Measurements from ENCODE around the gene REXO5.
"Not testable (repeated sequence)": the region's sequence is repeated elsewhere in the genome, so short reads cannot be mapped to it uniquely, and the experiment has no call there.

Gene REXO5, protein sequence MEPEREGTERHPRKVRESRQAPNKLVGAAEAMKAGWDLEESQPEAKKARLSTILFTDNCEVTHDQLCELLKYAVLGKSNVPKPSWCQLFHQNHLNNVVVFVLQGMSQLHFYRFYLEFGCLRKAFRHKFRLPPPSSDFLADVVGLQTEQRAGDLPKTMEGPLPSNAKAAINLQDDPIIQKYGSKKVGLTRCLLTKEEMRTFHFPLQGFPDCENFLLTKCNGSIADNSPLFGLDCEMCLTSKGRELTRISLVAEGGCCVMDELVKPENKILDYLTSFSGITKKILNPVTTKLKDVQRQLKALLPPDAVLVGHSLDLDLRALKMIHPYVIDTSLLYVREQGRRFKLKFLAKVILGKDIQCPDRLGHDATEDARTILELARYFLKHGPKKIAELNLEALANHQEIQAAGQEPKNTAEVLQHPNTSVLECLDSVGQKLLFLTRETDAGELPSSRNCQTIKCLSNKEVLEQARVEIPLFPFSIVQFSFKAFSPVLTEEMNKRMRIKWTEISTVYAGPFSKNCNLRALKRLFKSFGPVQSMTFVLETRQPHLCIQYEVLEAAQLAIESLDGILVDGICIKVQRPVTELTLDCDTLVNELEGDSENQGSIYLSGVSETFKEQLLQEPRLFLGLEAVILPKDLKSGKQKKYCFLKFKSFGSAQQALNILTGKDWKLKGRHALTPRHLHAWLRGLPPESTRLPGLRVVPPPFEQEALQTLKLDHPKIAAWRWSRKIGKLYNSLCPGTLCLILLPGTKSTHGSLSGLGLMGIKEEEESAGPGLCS

DNA sequence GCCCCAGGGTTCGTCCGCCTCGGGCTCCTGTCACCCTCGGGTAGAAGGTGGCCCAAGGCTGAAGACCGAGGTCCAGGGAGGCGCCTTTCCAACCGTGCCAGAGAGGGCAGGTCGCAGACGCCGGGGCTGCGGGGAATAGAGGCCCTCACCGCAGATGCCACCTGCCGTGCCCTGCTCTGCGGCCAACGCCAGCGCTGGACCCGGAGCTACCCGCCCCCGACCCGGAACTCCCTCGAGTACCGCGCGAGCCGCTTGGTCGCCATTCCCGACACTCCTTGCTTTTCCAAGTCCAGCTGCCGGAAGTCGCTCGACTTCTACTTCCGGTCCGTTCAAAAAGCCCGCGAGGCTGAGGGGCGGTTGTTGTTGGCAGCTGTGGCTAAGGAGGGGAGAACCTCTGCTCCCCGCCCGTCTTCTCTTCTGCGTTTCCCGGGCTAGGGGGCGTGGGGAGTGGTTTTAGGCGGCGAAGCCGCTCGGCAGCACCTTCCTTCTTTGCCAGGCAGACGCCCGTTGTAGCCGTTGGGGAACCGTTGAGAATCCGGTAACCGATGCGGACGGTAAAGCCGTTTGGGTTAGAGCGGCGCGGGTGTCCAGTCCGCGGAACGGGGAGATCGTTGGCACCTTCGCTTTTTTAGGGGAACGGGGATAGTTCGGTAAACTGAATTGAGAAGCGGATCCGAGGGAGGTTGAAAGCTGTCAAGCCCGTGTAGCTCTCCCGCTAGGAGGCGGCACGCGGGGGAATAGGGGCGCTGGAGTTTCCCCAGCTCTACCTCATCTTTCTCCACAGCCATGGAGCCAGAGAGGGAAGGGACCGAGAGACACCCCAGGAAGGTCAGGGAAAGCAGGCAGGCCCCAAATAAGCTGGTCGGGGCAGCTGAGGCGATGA, at the start of gene REXO5, which contains the start of gene ERI2:
Gene REXO5, plus strand, starts transcription at position 360 of the 883 bp plus-strand sequence. Its CDS starts 427 bp downstream, at position 787.
Gene ERI2, minus strand, starts transcription at position 305 of the 883 bp plus-strand sequence. Its CDS starts 42 bp downstream, at position 263.
- peak; percentile 43 to 50 for DNase-seq (ENCODE audit: low read depth in 2 of 2)

DNA sequence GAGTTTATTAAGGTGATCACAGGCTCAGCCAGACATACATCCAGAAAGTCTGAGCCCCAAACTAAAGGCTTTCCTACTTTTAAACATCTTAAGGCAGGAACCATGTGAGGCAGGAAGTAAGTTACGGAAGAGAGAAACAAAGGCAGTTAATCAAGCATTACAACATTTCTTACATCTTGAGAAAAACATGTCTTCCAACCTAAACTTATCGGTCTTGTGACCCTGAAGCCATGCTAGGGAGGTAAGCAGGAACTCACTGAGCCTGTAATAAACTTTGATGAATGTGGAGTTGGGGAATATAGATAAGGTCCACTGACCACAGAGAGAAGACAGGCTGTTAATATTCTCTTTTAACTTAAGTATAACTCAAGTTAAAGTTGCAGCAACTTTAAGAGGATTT, 46.0 kb upstream of the REXO5 start:
- DNase-seq (ENCODE audit: low read depth in 2 of 2), result no peak

DNA sequence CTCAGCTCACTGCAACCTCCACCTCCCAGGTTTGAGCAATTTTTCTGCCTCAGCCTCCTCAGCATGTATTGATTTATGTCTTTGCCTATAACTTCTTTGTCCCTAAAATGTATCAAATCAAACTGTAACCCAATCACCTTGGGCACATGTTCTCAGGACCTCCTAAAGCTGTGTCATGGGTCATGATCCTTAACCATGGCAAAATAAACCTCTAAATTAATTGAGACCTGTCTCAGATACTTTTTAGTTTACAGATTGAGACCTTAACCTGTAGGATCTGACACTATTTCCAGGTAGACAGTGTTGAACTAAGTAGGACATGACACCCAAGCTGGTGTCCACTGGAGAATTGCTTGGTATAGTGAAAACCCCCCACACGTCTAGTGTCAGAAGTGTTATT, 45.2 kb upstream of the REXO5 start:
- no peak for DNase-seq (ENCODE audit: low read depth in 2 of 2)

DNA sequence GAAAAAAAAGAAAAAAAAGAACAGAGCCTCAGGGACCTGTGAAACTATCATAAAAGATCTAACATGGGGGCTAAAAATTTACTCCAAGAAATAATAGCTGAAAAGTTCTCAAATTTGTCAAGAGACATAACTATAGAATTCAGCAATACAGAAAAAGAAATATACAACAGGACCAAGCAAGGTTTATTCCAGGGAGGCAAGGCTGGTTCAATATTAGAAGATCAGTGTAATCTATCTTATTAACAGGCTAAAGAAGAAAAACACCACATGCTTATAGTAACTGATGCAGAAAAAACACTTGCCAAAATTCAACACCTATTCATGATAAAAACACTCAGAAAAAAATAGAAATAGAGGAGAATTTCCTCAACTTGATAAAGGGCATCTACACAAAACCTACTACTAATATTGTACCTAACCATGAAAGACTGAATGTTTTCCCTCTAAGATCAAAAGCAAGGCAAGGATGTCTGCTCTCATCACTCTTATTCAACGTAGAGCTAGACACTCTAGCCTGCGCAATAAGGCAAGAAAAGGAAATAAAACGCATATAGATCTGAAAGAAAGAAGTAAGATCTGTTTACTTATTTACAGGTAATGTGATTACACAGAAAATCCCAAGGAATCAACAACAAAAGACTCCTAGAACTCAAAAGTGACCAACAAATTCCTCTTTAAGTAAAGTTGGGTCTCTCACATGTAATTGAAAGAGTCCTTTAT, 43.8 kb upstream of the REXO5 start:
- no peak for DNase-seq (ENCODE audit: low read depth in 2 of 2)

DNA sequence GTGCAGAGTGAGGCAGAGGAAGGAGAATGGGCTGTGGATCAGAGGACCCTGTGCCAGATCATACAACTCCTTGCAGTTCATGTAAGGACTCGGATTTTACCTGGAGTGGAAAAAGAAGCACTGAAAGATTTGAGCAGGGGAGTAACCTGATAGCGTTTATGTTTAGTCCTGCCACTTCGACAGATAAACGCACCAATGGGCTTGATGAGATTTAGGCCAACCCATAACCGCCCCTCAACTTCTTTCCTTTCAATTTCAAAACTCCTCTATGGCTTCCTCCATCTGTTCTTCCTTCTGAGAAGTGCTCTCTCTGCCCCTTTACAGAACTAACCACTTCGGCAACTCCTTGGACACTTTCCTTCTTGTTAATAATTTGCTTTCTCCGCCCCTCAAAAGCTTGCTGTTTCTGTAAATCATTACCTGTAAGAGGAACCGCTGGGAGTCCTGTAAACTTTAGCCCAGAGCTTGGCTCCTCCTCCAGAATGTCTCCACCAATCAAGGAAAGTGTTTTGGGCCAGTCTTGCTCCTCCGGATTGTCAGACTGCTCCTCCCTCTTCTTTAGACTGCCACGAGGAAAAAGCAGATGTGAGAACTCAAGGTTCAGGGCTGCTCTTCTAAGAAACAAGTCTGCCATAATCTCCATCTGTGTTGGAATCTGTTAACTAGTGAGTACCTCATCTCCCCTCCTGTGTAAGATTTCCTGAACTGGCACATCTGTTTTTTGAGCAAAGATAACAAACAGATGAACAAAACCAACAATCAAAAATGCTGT, 42.7 kb upstream of the REXO5 start, which contains the start of gene ACSM3:
Gene ACSM3, plus strand, starts transcription at position 554 of the 772 bp plus-strand sequence. CDS start 6,021 bp downstream, outside the sequence.
- DNase-seq (ENCODE audit: low read depth in 2 of 2), result peak; percentile 7 to 35

DNA sequence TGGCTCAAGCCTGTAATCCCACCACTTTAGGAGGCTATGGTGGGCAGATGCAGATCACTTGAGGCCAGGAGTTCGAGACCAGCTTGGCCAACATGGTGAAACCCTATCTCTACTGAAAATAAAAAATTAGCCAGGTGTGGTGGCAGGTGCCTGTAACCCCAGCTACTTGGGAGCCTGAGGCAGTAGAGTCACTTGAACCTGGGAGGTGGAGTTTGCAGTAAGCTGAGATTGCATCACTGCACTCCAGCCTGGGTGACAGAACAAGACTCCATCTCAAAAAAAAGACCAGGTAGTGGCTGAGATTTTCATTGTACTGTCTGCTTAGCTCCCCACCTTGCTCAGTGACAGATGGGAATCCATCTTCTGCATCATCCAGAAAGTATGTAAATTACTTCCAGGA, 41.9 kb upstream of the REXO5 start:
- not testable (repeated sequence) for DNase-seq (ENCODE audit: low read depth in 2 of 2)

DNA sequence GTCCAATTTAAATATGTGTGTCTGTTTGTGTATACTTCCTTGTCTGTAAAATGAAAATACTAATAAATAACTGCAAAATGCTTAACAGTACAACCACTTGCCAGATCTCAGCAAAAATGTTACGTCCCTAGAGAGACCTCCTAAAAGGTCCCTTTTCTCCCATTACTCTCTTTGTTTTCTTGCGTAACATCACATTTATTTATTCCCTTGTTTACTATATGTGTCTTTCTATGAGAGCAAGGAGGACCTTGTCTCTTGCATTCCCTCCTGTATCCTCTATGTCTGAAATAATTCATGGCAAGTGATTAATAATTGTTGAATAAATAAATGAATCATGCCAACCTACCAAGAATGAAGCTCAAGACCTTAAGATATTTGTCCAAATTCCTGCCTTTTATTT, 40.6 kb upstream of the REXO5 start:
- DNase-seq (ENCODE audit: low read depth in 2 of 2), result no peak

DNA sequence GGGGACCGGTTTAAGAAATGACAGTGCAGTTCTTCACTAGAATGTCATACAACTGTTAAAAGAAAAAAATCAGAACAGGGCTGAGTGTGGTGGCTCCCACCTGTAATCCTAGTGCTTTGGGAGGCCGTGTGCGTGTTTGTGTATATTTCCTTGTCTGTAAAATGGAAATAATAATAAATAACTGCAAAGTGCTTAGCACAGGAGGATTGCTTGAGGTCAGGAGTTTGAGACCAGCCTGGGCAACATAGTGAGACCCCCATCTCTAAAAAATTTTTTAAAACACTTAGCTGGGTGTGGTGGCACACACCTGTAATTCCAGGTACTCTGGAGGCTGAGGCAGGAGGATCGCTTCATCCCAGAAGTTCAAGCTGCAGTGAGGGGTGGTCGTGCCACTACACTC, 40.0 kb upstream of the REXO5 start:
- no peak for DNase-seq (ENCODE audit: low read depth in 2 of 2)

DNA sequence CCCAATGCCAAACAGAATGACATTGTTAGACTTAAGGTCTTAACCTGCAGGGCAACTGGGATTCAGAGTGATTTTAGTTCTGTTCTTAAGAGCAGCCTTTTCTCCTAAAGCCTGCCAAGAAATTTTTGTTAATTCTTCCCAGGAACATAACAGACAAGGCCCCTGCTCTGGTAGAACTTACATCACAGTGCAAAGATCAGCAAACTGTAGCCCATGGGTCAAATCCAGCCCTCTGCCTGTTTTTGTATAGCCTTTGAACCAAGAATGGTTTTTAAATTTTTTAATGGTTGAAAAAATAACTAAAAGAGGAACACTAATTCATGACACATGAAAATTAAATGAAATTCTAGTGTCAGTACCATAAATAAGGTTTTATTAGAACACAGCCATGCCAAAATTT, 38.8 kb upstream of the REXO5 start:
- DNase-seq (ENCODE audit: low read depth in 2 of 2), result no peak

DNA sequence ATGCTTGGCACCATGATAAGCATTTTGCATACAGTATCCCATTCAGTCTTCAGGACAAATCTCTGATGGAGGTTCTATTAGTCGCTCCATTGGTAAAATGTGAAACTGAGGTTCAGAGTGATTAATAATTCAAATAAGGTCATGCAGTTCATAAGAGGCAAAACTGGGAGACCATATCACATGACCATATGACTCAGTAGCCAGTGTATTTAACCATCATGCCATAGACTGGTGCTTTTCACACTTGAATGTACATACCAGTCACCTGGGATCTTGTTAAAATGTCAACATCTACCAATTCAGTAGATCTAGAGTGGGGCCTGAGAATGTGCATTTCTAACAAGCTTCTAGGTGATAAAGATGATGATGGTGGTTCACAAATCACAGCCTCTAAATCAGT, 38.2 kb upstream of the REXO5 start:
- DNase-seq (ENCODE audit: low read depth in 2 of 2), result no peak

DNA sequence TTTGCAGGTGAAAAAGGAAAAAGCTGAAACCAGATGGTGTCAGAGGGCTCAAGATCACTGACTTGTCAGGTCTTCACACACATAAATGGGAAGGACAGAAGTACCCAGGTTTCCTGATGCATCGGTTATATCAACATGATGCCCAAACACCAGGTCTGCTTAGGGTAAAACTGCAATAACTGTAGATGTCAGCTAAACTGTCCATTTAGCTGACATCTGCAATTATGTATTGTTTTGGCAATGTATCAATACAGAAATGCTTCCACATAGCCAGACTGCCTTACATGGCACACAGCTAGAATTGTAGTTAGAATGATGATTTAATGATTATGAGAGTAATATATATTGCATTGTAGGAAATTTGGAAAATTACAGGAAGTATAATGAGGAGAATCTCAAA, 37.5 kb upstream of the REXO5 start:
- DNase-seq (ENCODE audit: low read depth in 2 of 2), result no peak

DNA sequence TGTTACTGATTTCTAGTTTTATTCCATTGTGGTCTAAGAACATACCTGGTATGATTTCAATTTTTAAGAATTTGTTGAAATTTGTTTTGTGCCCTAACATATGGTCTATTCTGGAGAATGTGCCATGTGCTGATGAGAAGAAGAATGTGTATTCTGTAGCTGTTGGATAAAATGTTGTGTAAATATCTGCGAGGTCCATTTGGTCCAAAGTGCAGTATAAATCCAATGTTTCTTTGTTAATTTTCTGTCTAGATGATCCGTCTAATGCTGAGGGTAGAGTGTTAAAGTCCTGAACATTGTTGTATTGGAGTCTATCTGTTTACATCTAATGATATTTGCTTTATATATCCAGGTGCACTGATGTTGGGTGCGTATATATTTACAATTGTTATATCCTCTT, 32.6 kb upstream of the REXO5 start:
- no peak for DNase-seq (ENCODE audit: low read depth in 2 of 2)

DNA sequence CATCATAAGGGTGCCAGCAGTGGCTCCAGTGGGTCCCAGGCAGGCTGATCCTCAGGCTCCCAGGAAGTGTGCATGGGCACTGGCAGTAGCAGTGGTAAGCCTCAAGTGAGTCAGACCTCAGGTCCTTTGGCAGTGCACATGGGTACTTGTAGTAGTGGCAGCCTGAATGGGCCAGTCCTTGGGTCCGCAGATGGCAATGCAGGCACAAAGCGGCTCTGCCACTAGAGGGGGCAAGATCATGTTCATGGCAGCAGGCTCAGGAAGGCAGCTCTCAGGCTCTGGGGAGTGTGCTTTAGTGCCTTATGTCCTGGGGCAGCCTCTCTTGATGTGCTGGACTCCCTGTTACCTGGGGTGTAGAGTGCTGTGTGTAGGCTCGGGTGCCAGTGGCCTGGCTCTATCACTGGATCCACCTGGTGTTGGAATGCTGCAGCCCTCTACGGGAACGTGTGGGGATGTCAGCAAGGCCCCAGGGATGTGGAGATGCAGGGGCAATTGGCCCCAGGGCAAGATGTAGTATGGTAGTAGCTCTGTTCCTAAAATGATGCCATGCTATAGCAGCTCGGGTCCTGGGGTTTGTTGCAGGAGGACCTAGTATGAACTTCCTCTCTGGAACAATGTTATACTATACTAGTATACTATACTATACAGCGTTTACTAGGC, 31.5 kb upstream of the REXO5 start:
- peak in 1 of 2 donors; percentile 21 for DNase-seq (ENCODE audit: low read depth in 2 of 2)

DNA sequence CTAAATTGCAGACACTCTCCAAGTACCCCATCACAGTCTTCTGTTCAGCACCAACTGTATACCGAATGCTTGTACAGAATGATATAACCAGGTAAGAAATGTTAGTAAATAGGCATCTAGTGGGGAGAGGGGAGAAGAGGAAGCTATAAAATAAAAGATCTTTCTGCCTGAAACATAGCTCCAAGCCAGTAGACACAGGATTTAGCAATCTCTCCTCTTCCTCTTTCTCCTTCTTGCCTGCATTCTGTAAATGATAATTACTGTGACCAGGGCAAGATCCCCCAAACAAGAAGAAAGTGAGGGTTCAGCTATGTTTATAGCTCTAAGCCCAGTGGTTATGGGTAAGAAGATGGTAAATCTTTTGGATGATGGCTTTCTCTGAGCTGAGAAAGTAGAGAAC, 24.6 kb upstream of the REXO5 start:
- no peak for DNase-seq (ENCODE audit: low read depth in 2 of 2)

DNA sequence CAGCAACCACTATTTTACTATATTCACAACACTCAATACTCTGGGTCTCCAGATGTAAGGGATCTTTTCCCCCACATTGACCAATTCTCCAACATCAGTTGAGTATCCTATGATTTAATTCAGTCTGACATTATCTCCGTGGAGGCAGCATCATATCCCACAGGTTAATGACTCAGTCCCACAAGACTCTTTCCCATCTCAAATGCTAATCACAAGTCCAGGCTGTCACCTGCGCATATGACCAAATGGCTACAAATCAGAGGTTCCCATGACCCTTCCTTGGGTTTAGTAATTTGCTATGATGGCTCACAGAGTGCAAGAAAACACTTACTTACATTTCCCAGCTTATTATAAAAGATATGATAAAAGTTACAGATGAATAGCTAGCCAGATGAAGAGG, 23.9 kb upstream of the REXO5 start:
- no peak for DNase-seq (ENCODE audit: low read depth in 2 of 2)

DNA sequence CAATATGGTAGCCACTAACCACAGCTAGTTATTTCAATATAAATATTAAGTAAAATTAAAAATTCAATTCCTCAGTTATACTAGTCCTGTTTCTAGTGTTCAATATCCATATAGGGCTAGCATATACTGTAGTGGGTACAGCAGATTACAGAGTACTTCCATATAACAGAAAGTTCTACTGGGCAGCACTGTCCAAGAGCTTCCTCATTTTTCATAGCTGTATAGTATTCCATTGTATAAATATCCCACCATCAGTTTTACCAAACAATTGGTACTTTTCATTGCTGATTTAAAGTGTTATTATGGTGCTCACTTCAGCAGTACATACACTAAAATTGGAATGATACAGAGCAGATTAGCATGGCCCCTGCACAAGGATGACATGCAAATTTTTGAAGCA, 22.1 kb upstream of the REXO5 start:
- DNase-seq (ENCODE audit: low read depth in 2 of 2), result no peak

DNA sequence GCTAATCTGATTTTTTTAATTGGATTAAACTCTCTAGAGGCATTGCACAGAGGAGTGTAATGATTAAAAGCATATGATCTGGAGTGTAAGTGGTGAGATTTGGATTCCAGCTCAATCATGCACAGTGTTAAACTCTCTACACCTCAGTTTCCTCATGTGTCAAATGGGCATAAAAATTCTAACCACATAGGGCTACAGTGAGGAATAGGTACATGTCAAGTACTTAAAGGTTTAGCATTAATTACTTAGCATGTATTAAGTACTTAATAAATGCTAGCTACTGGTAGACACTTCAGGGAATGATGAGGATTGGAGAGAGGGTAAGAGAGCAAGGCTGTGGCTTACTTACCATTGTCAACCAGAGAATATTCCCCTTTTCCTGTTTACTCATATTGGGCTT, 17.2 kb upstream of the REXO5 start:
- DNase-seq (ENCODE audit: low read depth in 2 of 2), result no peak

DNA sequence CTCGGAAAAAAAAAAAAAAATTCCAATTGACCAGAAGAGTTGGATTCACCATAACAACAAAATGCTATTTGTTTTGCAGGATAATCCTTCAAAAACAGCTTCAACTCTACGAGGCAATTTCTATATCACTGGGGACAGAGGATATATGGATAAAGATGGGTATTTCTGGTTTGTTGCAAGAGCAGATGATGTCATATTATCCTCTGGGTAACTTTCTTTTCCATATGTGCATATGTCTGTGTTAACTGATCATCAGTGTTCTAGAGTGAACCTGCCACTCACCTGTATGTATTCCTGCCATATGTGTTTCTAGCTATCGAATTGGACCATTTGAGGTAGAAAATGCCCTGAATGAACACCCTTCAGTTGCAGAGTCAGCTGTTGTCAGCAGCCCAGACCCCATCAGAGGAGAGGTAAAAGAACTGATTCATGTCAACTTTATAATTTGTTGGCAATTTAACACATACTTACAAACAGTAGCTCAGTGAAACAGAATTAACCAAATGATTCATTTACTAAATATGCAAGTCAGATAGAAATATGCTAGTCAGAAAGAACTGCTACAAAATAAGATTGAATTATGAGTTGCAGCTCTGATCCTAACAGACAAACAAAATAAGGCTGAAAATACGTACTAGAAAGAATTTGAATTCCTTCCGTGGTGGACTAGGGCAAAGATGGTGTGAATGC, 14.3 kb upstream of the REXO5 start:
- no peak for DNase-seq (ENCODE audit: low read depth in 2 of 2)

DNA sequence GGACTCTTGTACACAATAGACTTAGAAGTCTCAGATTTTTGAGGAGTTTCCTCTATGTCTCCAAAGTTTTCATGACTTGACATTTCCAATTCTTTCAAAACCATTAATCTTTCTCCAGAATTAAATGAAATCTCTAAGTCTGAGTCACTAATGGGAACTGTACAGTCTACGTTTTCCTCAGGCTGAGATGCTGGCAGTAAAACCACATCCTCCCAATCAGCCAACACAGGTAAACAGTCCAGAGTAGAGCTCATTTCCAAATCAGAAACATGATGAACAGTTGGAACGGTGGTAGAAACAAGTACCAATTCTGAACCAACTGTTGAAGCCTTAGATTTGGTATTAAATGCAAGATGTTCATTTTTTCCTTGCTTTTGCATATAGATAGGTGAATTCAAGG, 8.0 kb upstream of the REXO5 start:
- DNase-seq (ENCODE audit: low read depth in 2 of 2), result no peak

All from stimulated activated CD8-positive, alpha-beta memory T cell treated with anti-CD3 and anti-CD28 coated beads, Interleukin-7, amount 100 ng/mL, for 1 hour (primary cell).